Mononuclear cell (primary cell): ENCODE results near the gene KCTD15. TPM values are rescaled to one million over a fixed set of nuclear protein-coding genes. Genes with fewer than 3 reads are reported as not detected.
A peak's percentile ranks its signal among the peaks of the same experiment; 100 is the strongest.

Source experiments
- H3K27me3 ChIP-seq: 2 replicates; pipeline ENCODE4 v1.6.0; 2011; ENCODE audit warnings: low read length, control low read depth; ENCODE audit not compliant: insufficient read depth
- H3K4me1 ChIP-seq: 2 replicates; pipeline ENCODE4 v1.5.1; 2011; ENCODE audit warnings: mild to moderate bottlenecking, low read length, control low read depth; ENCODE audit not compliant: insufficient read depth
- H3K4me3 ChIP-seq: 2 replicates; pipeline ENCODE4 v1.5.1; 2011; ENCODE audit warnings: mild to moderate bottlenecking, low read length, moderate library complexity
- H3K9me3 ChIP-seq: 2 replicates; pipeline ENCODE4 v1.5.1; 2011; ENCODE audit warnings: low read depth, mild to moderate bottlenecking, control low read depth, low read length
- total RNA-seq: library from RNA; depleted of rRNA; stranded (reverse); fragments of >200 nt; gene quantifications from one replicate; pipeline ENCODE4 v1.2.3, GENCODE V29; 2012

KCTD15 gene, protein sequence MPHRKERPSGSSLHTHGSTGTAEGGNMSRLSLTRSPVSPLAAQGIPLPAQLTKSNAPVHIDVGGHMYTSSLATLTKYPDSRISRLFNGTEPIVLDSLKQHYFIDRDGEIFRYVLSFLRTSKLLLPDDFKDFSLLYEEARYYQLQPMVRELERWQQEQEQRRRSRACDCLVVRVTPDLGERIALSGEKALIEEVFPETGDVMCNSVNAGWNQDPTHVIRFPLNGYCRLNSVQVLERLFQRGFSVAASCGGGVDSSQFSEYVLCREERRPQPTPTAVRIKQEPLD
- 10.3 TPM for total RNA-seq

DNA sequence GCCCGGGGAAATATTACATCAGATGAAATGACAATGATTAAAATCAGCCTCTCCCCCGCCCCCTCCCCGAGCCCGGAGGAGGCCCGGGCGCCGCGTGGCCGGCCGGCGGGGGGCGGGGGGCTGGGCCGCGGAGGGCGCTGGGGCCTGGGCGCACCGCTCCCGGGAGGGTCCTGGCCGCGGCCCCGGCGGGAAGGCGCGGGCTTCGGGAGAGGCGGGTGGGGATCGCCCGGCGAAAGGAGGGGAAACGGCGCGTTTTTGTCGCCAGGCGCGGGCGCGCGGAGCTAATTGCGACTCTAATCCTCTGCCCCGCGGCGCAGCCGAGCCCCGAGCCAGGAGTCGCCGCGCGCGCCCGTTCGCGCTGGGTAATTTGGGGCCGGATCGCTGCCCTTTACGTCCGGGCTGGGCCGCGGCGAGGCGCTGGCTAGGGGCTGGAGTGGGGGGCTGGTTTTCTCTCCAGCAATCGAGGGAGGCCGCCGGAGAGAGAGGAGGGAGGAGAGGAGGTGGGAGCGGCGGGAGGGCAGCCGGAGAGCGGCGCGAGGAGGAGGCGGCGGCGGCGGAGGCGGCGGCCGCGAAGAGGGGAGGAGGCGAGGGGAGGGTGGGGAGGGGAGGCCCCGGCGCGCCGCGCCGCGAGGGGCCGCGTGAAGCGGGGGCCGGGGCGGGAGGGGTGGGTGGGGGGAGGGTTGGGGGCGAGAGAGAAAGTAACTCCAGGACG lies at the start of gene KCTD15:
Gene KCTD15 (plus strand): TSS at position 707 of the 712 bp plus-strand sequence. CDS start 3,585 bp downstream, outside the sequence.
- peak within 1 kb of the TSS; percentile 46 for H3K4me3 ChIP-seq
- H3K9me3 ChIP-seq, result no peaks in the 10 kb centered on the region
- peaks cover 11% of the 10 kb centered on the region for H3K4me1 ChIP-seq
- peaks cover 12% of the 10 kb centered on the region for H3K27me3 ChIP-seq

DNA sequence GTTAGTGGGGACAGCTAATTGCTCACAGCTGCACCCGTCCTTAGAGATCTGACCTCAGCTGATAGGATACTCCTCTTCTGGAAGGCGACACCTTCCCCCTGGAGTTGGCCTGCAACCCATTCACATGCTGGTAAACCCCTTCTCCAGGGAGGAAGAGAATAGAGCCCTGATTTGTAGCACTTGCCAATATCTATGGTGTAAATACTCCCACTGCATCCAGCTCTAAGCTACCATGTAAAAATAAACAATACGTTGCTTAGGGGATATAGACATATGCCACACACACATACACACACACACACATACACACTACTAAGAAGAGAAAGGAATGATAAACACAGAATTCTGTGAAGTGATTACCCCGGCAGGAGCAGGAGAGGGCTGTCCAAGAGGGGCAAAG lies 49.4 kb upstream of the KCTD15 start:
- no peaks in the 10 kb centered on the region for H3K4me1 ChIP-seq
- no peak overlapping the region for H3K4me3 ChIP-seq
- H3K27me3 ChIP-seq, result no peaks in the 10 kb centered on the region
- H3K9me3 ChIP-seq, result no peaks in the 10 kb centered on the region

DNA sequence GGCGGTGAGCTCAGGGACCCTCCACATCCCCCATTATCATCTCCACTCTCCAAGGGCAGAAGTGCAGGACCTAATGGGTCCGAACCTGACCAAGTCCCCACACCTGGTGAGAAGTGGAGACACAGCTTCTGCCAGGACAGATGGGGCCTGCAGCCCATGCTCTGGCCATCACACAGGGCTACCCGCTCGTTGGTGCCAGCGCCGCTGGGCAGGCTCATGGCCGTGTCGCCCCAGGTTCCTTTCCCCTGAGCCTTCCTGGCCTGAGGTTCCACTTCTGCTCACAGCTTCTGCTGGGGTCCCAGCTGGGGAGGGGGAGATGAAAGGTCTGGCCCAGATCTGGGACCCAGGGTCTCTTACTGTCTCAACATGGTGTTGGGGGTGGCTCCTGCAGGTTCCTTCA lies 48.4 kb upstream of the KCTD15 start:
- no peaks in the 10 kb centered on the region for H3K4me1 ChIP-seq
- no peak overlapping the region for H3K4me3 ChIP-seq
- H3K27me3 ChIP-seq, result no peaks in the 10 kb centered on the region
- no peaks in the 10 kb centered on the region for H3K9me3 ChIP-seq

DNA sequence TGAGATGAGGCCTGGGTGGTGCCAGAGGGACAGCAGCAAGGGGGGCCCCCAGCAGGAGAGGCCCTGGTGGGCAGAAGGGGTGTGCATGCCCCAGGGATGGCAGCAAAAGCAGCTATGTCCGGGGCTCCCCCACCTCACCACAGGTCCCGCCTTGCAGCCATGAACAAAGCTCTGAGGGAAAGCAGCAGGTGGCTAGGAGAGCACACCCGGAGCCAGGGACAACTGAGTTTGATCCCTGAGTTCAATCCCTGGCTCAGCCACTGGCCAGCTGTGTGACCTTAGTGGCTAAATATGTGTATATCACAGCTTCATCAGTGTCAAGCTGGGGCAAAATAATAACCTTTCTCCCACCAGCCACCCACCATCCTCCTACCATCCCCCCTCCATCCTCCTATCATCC lies 47.7 kb upstream of the KCTD15 start:
- H3K27me3 ChIP-seq, result no peaks in the 10 kb centered on the region
- H3K4me1 ChIP-seq, result no peaks in the 10 kb centered on the region
- no peaks in the 10 kb centered on the region for H3K9me3 ChIP-seq
- no peak overlapping the region for H3K4me3 ChIP-seq

DNA sequence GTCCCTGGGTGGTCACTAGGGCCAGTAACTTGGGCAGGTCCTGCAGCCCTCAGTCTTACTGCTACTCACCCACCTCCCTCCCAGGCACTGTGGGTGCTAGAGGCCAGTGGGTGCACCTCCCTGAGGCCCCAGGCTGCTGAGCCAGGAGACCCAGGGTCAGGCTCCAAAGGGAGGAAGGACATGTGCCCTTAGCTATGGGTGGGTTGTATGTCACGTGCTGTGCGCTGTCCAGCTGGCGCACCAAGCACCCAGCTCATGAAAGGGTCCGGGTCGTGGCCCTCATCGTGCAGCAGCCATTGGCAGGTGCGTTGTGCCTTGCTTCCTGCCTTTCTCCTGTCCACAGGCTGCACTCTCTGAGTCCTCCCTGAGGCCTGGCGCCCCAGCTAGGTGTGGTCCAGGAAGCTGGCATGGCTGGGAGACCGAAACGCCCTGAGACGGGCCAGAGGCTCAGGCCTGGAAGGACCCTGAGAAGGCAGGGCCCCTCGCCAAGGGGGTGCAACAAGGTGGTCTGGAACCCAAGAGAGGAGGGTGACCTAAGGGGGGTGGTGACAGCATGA lies 47.0 kb upstream of the KCTD15 start:
- Histone ChIP-seq H3K27me3 (no peaks in the 10 kb centered on the region), H3K4me3 (no peak overlapping the region), H3K4me1 (no peaks in the 10 kb centered on the region), H3K9me3 (no peaks in the 10 kb centered on the region)

DNA sequence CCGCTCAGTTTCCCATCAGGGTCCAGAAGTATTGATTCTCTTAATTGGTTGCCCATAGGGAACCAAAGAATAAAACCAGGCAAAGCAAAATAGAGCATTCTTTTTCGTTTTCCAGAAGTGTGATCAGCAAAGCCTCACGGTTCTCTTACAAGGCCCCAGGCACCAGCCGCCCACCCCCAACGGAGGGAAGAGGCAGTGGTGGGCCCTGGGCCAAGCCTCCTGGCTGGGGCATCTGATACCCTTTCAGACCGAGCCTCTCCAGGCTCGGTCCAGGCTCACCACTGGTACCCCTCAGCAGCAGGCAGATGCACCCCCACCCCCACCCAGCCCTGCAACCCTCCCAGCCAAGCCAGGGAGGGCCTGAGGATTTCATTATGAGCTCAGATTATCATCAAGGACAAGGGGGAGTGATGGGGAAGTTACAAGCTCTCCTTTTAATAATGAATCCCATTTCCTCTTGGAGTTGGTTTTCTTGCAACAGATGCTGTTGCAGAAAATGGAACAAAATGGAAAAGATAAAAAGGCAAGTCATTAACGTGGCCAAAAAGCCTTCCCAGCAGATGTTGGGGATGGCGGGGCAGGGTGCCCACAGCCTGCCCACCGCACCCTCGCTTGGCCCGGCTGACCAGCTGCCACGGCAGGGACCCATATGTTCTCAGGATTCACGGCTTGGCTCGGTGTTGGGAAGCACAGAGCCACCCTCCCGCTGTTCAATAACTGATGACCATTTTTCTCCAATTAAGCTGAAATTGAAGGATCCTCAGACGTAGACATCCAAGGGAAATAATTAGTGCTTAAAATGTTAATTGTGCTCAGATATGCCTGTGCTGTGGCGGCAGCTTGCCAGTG lies 45.9 kb upstream of the KCTD15 start:
- Histone ChIP-seq H3K27me3 (no peaks in the 10 kb centered on the region), H3K4me1 (no peaks in the 10 kb centered on the region), H3K9me3 (no peaks in the 10 kb centered on the region), H3K4me3 (no peak overlapping the region)

DNA sequence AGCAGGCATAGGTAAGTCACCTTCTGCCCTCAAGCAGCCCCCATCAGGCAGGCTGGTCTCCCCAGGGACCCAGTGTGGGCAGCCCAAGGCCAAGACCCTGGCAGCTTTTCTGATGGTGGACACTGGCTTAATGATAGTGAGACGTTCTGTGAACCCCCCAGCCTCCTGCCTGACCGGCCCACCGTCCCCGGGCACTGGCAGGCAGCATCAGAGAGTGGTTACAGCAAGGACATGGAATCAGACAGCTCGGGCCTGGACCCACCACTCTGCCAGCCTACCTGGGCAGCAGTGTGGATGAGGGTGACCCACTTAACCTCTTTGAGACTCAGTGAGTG lies 45.3 kb upstream of the KCTD15 start:
- no peak overlapping the region for H3K4me3 ChIP-seq
- no peaks in the 10 kb centered on the region for H3K4me1 ChIP-seq
- H3K27me3 ChIP-seq, result no peaks in the 10 kb centered on the region
- no peaks in the 10 kb centered on the region for H3K9me3 ChIP-seq

DNA sequence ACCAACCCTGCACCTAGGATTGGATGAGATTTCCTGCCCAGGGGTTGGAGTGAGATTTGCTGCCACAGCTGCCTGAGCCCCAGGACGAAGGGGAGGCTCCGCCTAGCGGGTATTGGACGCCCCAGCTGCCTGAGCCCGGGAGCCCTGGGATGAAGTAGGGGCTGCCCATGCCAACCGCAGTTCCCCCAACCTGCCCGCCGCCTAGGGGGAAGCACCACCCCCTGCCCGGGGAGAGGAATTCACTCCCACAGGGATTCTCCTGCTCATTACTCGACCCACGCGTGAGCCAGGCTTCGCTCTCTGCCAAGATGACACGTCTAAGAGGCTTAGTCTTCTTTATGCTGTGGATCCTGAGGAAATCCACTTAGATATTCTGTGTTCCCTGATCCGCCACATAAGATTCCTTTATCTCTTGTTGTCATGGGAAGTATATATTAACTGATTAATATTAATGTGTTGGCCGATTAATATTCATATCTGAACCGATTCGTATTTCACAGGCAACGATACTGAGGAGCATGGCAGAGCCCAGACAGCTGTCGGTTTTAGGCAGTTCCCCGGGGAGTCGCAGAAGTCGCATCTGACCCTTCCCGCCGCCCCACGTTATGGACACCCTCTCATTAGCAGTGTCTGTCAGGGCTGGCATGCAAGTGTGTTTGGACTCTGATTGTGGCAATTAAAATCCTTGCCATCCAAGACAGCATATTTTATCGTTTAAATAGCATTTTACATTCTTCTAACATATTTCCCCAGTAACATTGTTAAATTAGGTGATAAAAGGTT lies 44.5 kb upstream of the KCTD15 start:
- no peaks in the 10 kb centered on the region for H3K27me3 ChIP-seq
- no peaks in the 10 kb centered on the region for H3K4me1 ChIP-seq
- no peaks in the 10 kb centered on the region for H3K9me3 ChIP-seq
- H3K4me3 ChIP-seq, result no peak overlapping the region

DNA sequence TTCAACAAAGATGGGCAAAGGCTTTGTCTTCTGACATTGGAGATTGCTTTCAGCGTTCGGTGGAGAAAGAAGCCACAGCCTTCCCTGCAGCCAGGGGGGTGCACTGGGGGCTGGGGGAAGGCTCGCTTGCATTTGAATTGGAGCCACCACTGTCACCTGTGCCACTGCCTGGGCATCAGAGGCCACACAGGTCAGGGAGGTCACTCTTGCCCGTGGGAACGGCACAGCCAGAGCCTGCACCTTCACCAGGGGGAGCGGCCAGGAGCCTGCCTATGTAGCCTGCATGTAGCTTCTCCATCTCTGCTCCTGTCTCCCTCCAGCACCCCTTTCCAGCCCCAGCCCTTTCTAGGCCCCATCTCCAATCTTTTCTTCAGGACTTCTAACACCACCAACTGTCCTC lies 43.7 kb upstream of the KCTD15 start:
- Histone ChIP-seq H3K4me3 (no peak overlapping the region), H3K4me1 (no peaks in the 10 kb centered on the region), H3K27me3 (no peaks in the 10 kb centered on the region), H3K9me3 (no peaks in the 10 kb centered on the region)

DNA sequence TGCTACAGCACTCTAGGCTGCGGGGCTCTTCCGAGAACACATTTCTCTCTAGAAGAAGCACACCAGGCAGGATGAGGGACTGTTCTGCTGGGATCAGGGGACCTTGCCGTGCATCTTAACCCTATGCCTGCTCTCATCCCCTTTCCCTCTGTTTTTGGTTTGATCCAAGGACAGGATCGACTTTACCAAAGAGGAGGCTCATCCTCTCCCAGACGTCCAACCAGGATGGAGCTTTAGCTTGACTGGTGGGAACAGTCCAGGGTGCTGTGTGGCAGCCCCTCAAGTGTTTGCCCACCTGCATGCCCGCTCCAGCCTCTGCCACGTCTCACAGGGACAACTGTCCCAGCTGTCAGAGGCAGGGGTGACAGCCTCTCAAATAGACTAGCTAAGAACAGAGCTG lies 42.3 kb upstream of the KCTD15 start:
- Histone ChIP-seq H3K27me3 (no peaks in the 10 kb centered on the region), H3K4me1 (no peaks in the 10 kb centered on the region), H3K4me3 (no peak overlapping the region), H3K9me3 (no peaks in the 10 kb centered on the region)

DNA sequence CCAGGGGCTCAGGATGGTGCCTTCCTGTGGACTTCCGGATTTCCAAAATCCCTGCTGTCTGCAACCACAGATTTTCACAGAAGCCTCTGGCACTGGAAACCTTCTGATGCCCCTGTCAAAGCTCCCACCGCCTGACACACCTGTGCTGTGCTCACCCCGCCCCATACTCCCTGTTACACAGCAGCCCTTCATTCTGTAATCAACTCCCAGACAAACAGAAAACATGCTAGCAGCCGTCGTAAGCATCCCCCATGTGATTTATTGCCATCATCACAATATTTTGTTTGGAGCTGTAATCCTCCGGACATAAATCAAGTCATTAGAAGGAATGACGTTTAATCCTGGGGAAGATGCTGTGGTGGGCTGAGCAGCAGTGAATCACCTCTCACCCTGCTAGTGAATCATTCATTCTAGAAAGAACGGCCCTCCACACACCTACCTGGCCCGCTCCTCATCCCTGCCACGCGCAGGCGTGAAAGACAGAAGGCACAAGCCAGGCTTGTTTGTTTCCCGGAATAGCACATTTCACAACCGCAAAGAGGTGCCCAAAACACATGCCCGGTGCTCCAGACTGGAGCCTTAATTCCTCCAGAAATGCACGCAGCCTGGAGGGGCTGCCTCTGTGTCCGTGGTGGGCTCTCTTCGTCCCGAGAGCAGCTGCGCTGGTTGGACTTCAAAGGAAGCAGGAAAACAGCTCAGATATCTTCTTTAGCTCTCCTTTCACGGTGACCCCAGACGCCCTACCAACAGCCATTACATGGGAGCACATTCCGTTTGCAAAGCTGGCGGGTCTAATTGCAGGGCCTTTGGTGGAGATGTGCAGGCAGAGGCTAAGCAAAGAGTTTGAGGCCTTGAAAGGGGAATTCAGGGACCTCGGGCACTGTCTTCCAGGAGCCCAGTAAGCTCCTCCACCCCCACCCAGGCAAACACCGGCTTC lies 41.3 kb upstream of the KCTD15 start:
- H3K27me3 ChIP-seq, result no peaks in the 10 kb centered on the region
- no peaks in the 10 kb centered on the region for H3K9me3 ChIP-seq
- no peaks in the 10 kb centered on the region for H3K4me1 ChIP-seq
- H3K4me3 ChIP-seq, result no peak overlapping the region

DNA sequence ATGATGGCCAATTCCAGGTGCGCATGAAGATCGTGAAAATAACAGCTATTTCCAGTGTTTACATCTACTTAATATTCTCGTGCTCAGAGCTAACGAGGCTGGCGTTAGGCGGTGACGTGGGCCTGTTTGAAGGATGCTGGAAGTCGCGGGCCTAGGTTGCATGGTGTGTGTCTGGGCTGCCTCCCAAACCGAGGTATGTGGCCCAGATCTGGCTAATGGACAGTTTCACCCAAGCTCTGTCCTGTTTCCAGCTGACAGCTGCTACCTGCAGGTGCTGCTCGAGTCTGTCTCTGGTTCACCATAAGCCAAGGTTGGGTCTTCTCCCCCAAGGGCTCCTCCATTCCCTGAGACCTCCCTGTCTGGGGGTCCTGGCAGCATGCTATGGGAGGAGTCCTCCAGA lies 40.5 kb upstream of the KCTD15 start:
- no peaks in the 10 kb centered on the region for H3K9me3 ChIP-seq
- no peak overlapping the region for H3K4me3 ChIP-seq
- no peaks in the 10 kb centered on the region for H3K4me1 ChIP-seq
- no peaks in the 10 kb centered on the region for H3K27me3 ChIP-seq

DNA sequence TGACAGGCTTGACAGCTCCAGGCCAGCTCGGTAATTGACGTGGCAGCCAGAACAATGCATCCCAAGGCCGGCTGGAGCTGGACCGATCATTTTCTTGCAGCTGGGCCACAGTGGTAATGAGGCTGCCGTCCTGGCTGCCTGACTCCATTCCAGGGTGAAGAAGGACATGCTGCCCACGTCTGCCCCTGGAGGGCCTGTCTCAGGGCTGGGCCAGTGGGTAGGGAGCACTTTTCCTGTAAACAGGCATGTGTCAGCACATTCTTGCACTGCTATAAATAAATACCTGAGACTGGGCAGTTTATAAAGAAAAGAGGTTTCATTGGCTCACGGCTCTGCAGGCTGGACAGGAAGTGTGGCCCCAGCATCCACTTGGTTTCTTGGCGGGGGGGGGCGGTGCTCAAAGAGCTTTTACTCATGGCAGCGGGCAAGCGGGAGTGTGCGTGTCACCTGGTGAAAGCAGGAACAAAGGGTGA lies 38.1 kb upstream of the KCTD15 start:
- Histone ChIP-seq H3K9me3 (no peaks in the 10 kb centered on the region), H3K4me1 (no peaks in the 10 kb centered on the region), H3K4me3 (no peak overlapping the region), H3K27me3 (no peaks in the 10 kb centered on the region)

DNA sequence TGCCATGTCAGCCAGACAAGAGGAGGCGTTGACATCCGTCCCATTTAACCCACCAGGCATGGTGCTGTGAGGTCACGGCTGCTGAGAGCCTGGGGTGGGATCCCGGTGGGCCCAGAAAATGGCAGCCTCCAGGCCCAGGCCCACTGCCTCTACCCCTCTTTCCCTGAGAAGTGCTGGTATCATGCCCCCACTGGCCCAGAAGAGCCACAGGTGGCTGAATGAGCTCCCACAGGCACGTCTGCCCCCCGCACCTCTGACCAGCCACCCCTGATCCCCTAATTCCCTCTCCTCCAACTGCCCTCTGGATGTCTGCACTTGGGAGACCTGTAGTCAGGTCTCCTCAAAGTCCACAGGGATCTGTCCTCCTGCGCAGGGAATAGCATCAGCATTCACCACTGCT lies 37.3 kb upstream of the KCTD15 start:
- Histone ChIP-seq H3K4me1 (no peaks in the 10 kb centered on the region), H3K9me3 (no peaks in the 10 kb centered on the region), H3K4me3 (no peak overlapping the region), H3K27me3 (no peaks in the 10 kb centered on the region)
